GM23248 (cell line): ENCODE results near the gene RASAL2. TPM values are rescaled to one million over a fixed set of nuclear protein-coding genes. Genes with fewer than 3 reads are reported as not detected.
A peak's percentile ranks its signal among the peaks of the same experiment; 100 is the strongest.

Source experiments
- DNase-seq: peaks from one replicate; pipeline ENCODE4 v3.0.0-alpha.2; 2015
- H2AFZ ChIP-seq: fragments of 200-600 bp; sonication (generic); 2 replicates; pipeline ENCODE4 v1.6.1; 2016; ENCODE audit warnings: antibody characterized with exemption
- H3F3A ChIP-seq: fragments of 200-600 bp; sonication (generic); 2 replicates; pipeline ENCODE4 v1.6.1; 2016; ENCODE audit warnings: mild to moderate bottlenecking, antibody characterized with exemption, mixed run types; ENCODE audit not compliant: insufficient read depth
- H3K27ac ChIP-seq: fragments of 200-600 bp; sonication (generic); 2 replicates; pipeline ENCODE4 v1.5.1; 2016; ENCODE audit warnings: mild to moderate bottlenecking
- H3K27me3 ChIP-seq: fragments of 200-600 bp; sonication (generic); replicated peaks from 2 replicates; pipeline ENCODE4 v1.6.1; 2016; ENCODE audit warnings: mild to moderate bottlenecking; ENCODE audit not compliant: insufficient read depth
- H3K36me3 ChIP-seq: fragments of 200-600 bp; sonication (generic); 2 replicates; pipeline ENCODE4 v1.6.1; 2016; ENCODE audit warnings: low read depth, mild to moderate bottlenecking
- H3K4me1 ChIP-seq: fragments of 200-600 bp; sonication (generic); 2 replicates; pipeline ENCODE4 v1.6.1; 2016; ENCODE audit warnings: mild to moderate bottlenecking; ENCODE audit not compliant: insufficient read depth
- H3K4me2 ChIP-seq: fragments of 200-600 bp; sonication (generic); one replicate; pipeline ENCODE4 v1.6.1; 2016; ENCODE audit warnings: mild to moderate bottlenecking; ENCODE audit not compliant: unreplicated experiment
- H3K4me3 ChIP-seq: fragments of 200-600 bp; sonication (generic); 2 replicates; pipeline ENCODE4 v1.5.1; 2016; ENCODE audit warnings: mild to moderate bottlenecking
- H3K79me2 ChIP-seq: fragments of 200-600 bp; sonication (generic); 2 replicates; pipeline ENCODE4 v1.6.1; 2016; ENCODE audit warnings: mild to moderate bottlenecking; ENCODE audit not compliant: insufficient read depth
- H3K9ac ChIP-seq: fragments of 200-600 bp; sonication (generic); 2 replicates; pipeline ENCODE4 v1.6.1; 2016; ENCODE audit warnings: mild to moderate bottlenecking
- H3K9me2 ChIP-seq: fragments of 200-600 bp; sonication (generic); 2 replicates; pipeline ENCODE4 v1.6.1; 2016; ENCODE audit warnings: mixed run types, mild to moderate bottlenecking, moderate library complexity; ENCODE audit not compliant: insufficient read depth
- H3K9me3 ChIP-seq: fragments of 200-600 bp; sonication (generic); one replicate; pipeline ENCODE4 v1.6.1; 2017; ENCODE audit warnings: low read depth
- H4K20me1 ChIP-seq: fragments of 200-600 bp; sonication (generic); 2 replicates; pipeline ENCODE4 v1.6.0; 2016; ENCODE audit not compliant: insufficient read depth
- EZH2 ChIP-seq: fragments of 200-600 bp; sonication (generic); IDR thresholded peaks from 2 replicates; pipeline ENCODE4 v1.6.1; 2018; ENCODE audit warnings: antibody characterized with exemption, mild to moderate bottlenecking; ENCODE audit not compliant: insufficient read depth, poor library complexity, severe bottlenecking
- EZH2phosphoT487 ChIP-seq: fragments of 200-600 bp; sonication (generic); IDR thresholded peaks from 2 replicates; pipeline ENCODE4 v1.6.1; 2018; ENCODE audit warnings: antibody characterized with exemption, moderate library complexity, mild to moderate bottlenecking, low read depth; ENCODE audit not compliant: insufficient read depth
- WGBS, 2 experiments: methylation state at CpG; one replicate each; pipeline ENCODE4 v1.1.6; 2015 to 2017; ENCODE audit warnings: low lambda C conversion rate in 2 of 2, low coverage in 1 of 2; ENCODE audit errors: missing lambda C conversion rate in 2 of 2; 5-methylcytosine and 5-hydroxymethylcytosine counted together
- in situ Hi-C: fragments of 300-500 bp; cut with MboI; formaldehyde crosslinking; loops from 2 replicates; pipeline ENCODE4 v1.15.0; 2020
- polyA plus RNA-seq: library from polyadenylated mRNA; unstranded; fragments of >200 nt; fragmentation: Nextera tagmentation; extraction: Ambion mirVana; gene quantifications from 2 replicates; pipeline ENCODE4 v1.2.1, GENCODE V29; 2016
- total RNA-seq: library from RNA; depleted of rRNA; stranded (reverse); fragments of >200 nt; shearing (Covaris generic); gene quantifications from 2 replicates; pipeline ENCODE4 v1.2.3, GENCODE V29; 2014

RASAL2 gene
- total and polyA plus RNA-seq, 2 experiments from 2014 or later, result 10.1 to 23.1 TPM

DNA sequence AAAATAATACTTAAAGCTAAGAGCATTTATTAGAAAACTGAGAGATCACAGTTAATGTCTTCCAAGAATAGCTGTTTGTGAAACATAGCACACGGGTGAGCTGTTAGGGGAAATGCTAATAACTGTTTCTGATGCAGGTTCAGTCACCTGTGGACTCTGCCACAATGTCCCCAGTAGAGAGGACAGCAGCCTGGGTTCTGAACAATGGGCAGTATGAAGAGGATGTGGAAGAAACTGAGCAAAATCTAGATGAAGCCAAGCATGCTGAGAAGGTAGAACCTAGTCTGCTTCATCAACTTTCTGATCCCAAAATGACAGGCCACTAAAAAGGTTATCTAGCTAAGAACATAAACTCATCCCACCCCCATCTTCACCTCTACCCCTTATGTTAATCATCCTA lies 370.2 kb downstream of the RASAL2 start:
- H3K79me2 ChIP-seq, result no peaks in the 10 kb centered on the region
- no peak overlapping the region for H3K9ac ChIP-seq
- H3F3A ChIP-seq, result no peaks in the 10 kb centered on the region
- H3K4me3 ChIP-seq, result no peak overlapping the region
- H3K9me3 ChIP-seq, result no peaks in the 10 kb centered on the region
- no peaks in the 10 kb centered on the region for H4K20me1 ChIP-seq
- no peak overlapping the region for H3K4me2 ChIP-seq
- WGBS, 2 experiments, result 100% methylated on average over 1 of the region's 1 CpG
- no peak overlapping the region for H3K27ac ChIP-seq
- H3K36me3 ChIP-seq, result peaks cover 20% of the 10 kb centered on the region
- no peak for DNase-seq
- H3K9me2 ChIP-seq, result no peaks in the 10 kb centered on the region
- H3K4me1 ChIP-seq, result peaks cover 12% of the 10 kb centered on the region
- TF ChIP-seq EZH2phosphoT487 (no peak), EZH2 (no peak)
- in situ Hi-C loops, result no loop called here
- no peaks in the 10 kb centered on the region for H3K27me3 ChIP-seq
- no peak overlapping the region for H2AFZ ChIP-seq

DNA sequence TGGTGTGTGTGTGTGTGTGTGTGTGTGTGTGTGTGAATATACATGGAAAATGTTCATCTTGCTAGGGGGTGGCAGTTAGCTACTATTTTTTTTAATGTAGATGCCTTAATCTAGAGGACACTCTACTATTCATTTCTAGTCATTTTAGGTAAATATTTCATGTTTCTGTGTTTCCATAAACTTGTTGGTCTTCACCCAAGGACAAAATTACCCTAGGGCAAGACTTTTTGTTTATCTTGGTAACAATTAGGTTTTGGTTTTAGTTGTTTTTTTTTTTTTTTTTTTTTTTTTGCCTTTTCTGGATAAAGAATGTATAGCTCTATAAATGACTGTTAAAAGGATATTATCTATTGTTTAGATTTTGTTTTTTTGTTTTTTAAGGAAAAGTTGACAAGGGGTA lies 370.7 kb downstream of the RASAL2 start:
- Histone ChIP-seq H2AFZ (no peak overlapping the region), H3K9ac (no peak overlapping the region), H3K79me2 (no peaks in the 10 kb centered on the region), H3K9me3 (no peaks in the 10 kb centered on the region), H3K27ac (peak overlapping the region; percentile 47), H3K36me3 (peaks cover 20% of the 10 kb centered on the region), H3K4me1 (peaks cover 12% of the 10 kb centered on the region), H3K4me2 (peak overlapping the region; percentile 4), H4K20me1 (no peaks in the 10 kb centered on the region), H3K4me3 (no peak overlapping the region), H3K9me2 (no peaks in the 10 kb centered on the region), H3K27me3 (no peaks in the 10 kb centered on the region), H3F3A (no peaks in the 10 kb centered on the region)
- in situ Hi-C loops, result no loop called here
- DNase-seq, result no peak
- TF ChIP-seq EZH2 (no peak), EZH2phosphoT487 (no peak)

- Histone ChIP-seq H3K9me2 (no peaks in the 10 kb centered on the region), H3K79me2 (no peaks in the 10 kb centered on the region), H3K4me1 (peaks cover 12% of the 10 kb centered on the region), H2AFZ (no peak overlapping the region), H3K27me3 (no peaks in the 10 kb centered on the region), H4K20me1 (no peaks in the 10 kb centered on the region), H3K36me3 (peaks cover 20% of the 10 kb centered on the region), H3K4me2 (peak overlapping the region; percentile 4), H3K9ac (no peak overlapping the region), H3K9me3 (no peaks in the 10 kb centered on the region), H3K27ac (peak overlapping the region; percentile 47), H3F3A (no peaks in the 10 kb centered on the region), H3K4me3 (no peak overlapping the region)
- in situ Hi-C loops, result no loop called here
- no peak for TF ChIP-seq EZH2
- TF ChIP-seq EZH2phosphoT487, result no peak
- DNase-seq, result peak; percentile 69
Observed at GRCh38 chr1:178465011-178465410, 371.1 kb downstream of the RASAL2 start.

DNA sequence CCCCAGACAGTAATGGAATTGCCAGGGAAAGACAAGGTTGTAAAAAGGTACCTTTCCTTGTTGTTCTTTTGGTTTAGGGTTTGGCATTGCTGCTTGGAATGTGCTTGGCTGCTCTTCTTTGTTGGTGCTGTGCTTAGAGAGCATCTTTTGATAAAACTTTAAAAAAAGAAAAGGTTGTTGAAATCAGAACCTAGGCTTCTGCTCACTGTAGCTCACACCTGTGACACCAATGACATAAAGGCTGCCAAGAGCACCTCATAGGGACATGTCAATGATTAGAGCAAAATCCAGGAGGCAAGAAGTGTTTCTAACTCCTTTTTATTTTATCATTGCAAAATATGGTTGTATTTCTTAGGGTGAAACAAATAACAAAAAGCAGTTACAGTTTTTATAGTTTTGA lies 373.9 kb downstream of the RASAL2 start:
- Histone ChIP-seq H3K4me2 (no peak overlapping the region), H4K20me1 (no peaks in the 10 kb centered on the region), H3K4me1 (peaks cover 12% of the 10 kb centered on the region), H3K9ac (no peak overlapping the region), H3K79me2 (no peaks in the 10 kb centered on the region), H3K4me3 (no peak overlapping the region), H3K27ac (no peak overlapping the region), H2AFZ (no peak overlapping the region), H3K36me3 (peaks cover 24% of the 10 kb centered on the region), H3K27me3 (no peaks in the 10 kb centered on the region), H3F3A (no peaks in the 10 kb centered on the region), H3K9me2 (no peaks in the 10 kb centered on the region), H3K9me3 (no peaks in the 10 kb centered on the region)
- no peak for DNase-seq
- TF ChIP-seq EZH2phosphoT487 (no peak), EZH2 (no peak)
- in situ Hi-C loops, result no loop called here

- Histone ChIP-seq H3F3A (no peaks in the 10 kb centered on the region), H3K9me2 (no peaks in the 10 kb centered on the region), H3K9ac (no peak overlapping the region), H3K27me3 (no peaks in the 10 kb centered on the region), H2AFZ (no peak overlapping the region), H3K36me3 (peaks cover 41% of the 10 kb centered on the region), H3K27ac (no peak overlapping the region), H3K4me1 (peaks cover under 1% of the 10 kb centered on the region), H3K4me3 (no peak overlapping the region), H3K4me2 (no peak overlapping the region), H4K20me1 (no peaks in the 10 kb centered on the region), H3K79me2 (no peaks in the 10 kb centered on the region), H3K9me3 (no peaks in the 10 kb centered on the region)
- WGBS, 2 experiments, result 89 to 95% methylated on average over 5 of the region's 5 CpGs
- no peak for TF ChIP-seq EZH2phosphoT487
- no peak for TF ChIP-seq EZH2
- in situ Hi-C loops, result no loop called here
- no peak for DNase-seq
Observed at GRCh38 chr1:178470411-178470960, 376.6 kb downstream of the RASAL2 start.
